ENCODE measurements around the gene PARD3B. TPM values are rescaled to one million over a fixed set of nuclear protein-coding genes. Genes with fewer than 3 reads are reported as not detected.

The PARD3B gene
- total and polyA plus RNA-seq, 2 donors from 2014 or later = 5.3 to 29.6 TPM

GRCh38 chr2:205590759-205591158, 1045.5 kb downstream of the PARD3B start:
- intact Hi-C loops (cut with DNase I) = no loop called here
- FAIRE-seq = no peak

GRCh38 chr2:205593891-205594290, 1048.6 kb downstream of the PARD3B start:
- Histone ChIP-seq H3K27ac (ENCODE audit: low read depth in 2 of 2, low read length in 2 of 2) (no peak overlapping the region), H3K4me1 (ENCODE audit: control insufficient read depth in 2 of 3, insufficient read depth in 2 of 3, low read depth in 1 of 3, low read length in 3 of 3) (no peaks in the 10 kb centered on the region)
- intact Hi-C loops (cut with DNase I) = no loop called here

More at GRCh38 chr2:205590759-205591158, 1045.5 kb downstream of the PARD3B start:
- no peak overlapping the region for H3K9ac ChIP-seq (ENCODE audit: low read length in 3 of 3)
- H3K9me3 ChIP-seq (ENCODE audit: control insufficient read depth in 2 of 3, insufficient read depth in 1 of 3, low read length in 3 of 3) = no peaks in the 10 kb centered on the region
- H3K36me3 ChIP-seq (ENCODE audit: control insufficient read depth in 2 of 3, insufficient read depth in 3 of 3, low read length in 3 of 3) = no peaks in the 10 kb centered on the region
- no peaks in the 10 kb centered on the region for H3K27me3 ChIP-seq (ENCODE audit: control insufficient read depth, insufficient read depth, low read length)
- TF ChIP-seq CTCF (IDR thresholded peaks at IDR 0.05; ENCODE audit: borderline replicate concordance, extremely low read depth, insufficient read depth) = no peak
- peak in 1 of 5 donors; percentile 10 for DNase-seq
- H3K4me1 ChIP-seq (ENCODE audit: control insufficient read depth in 2 of 3, insufficient read depth in 2 of 3, low read depth in 1 of 3, low read length in 3 of 3) = no peaks in the 10 kb centered on the region
- no peak overlapping the region for H3K27ac ChIP-seq (ENCODE audit: low read depth in 2 of 2, low read length in 2 of 2)
- H3K4me3 ChIP-seq (ENCODE audit: low read length in 3 of 3) = no peak overlapping the region

GRCh38 chr2:205596581-205596980, 1051.3 kb downstream of the PARD3B start:
- no peak for TF ChIP-seq CTCF (IDR thresholded peaks at IDR 0.05; ENCODE audit: borderline replicate concordance, extremely low read depth, insufficient read depth)
- intact Hi-C loops (cut with DNase I) = no loop called here

More at GRCh38 chr2:205593891-205594290, 1048.6 kb downstream of the PARD3B start:
- no peak overlapping the region for H3K4me3 ChIP-seq (ENCODE audit: low read length in 3 of 3)
- no peaks in the 10 kb centered on the region for H3K27me3 ChIP-seq (ENCODE audit: control insufficient read depth, insufficient read depth, low read length)
- no peaks in the 10 kb centered on the region for H3K9me3 ChIP-seq (ENCODE audit: control insufficient read depth in 2 of 3, insufficient read depth in 1 of 3, low read length in 3 of 3)
- no peaks in the 10 kb centered on the region for H3K36me3 ChIP-seq (ENCODE audit: control insufficient read depth in 2 of 3, insufficient read depth in 3 of 3, low read length in 3 of 3)
- no peak overlapping the region for H3K9ac ChIP-seq (ENCODE audit: low read length in 3 of 3)
- FAIRE-seq = no peak
- DNase-seq = no peak
- no peak for TF ChIP-seq CTCF (IDR thresholded peaks at IDR 0.05; ENCODE audit: borderline replicate concordance, extremely low read depth, insufficient read depth)

More at GRCh38 chr2:205596581-205596980, 1051.3 kb downstream of the PARD3B start:
- Histone ChIP-seq H3K9me3 (ENCODE audit: control insufficient read depth in 2 of 3, insufficient read depth in 1 of 3, low read length in 3 of 3) (peaks cover 0 to 5% (median 0%) of the 10 kb centered on the region in 3 donors), H3K4me3 (ENCODE audit: low read length in 3 of 3) (no peak overlapping the region), H3K36me3 (ENCODE audit: control insufficient read depth in 2 of 3, insufficient read depth in 3 of 3, low read length in 3 of 3) (no peaks in the 10 kb centered on the region), H3K27ac (ENCODE audit: low read depth in 2 of 2, low read length in 2 of 2) (no peak overlapping the region), H3K9ac (ENCODE audit: low read length in 3 of 3) (no peak overlapping the region), H3K4me1 (ENCODE audit: control insufficient read depth in 2 of 3, insufficient read depth in 2 of 3, low read depth in 1 of 3, low read length in 3 of 3) (no peaks in the 10 kb centered on the region), H3K27me3 (ENCODE audit: control insufficient read depth, insufficient read depth, low read length) (no peaks in the 10 kb centered on the region)
- no peak for DNase-seq
- no peak for FAIRE-seq
